ENCODE results near the gene MRPL4.

MRPL4 gene

GRCh38 chr19:10306327-10306726 lies 54.3 kb downstream of the MRPL4 start:
- H3K27me3 ChIP-seq (ENCODE audit: insufficient read depth, low read length) = no peaks in the 10 kb centered on the region

GRCh38 chr19:10309423-10309822 lies 57.4 kb downstream of the MRPL4 start, which contains the start of gene ZGLP1:
ZGLP1 (minus strand) TSS chr19:10309815.
- Histone ChIP-seq H3K9me3 (ENCODE audit: low read length) (no peaks in the 10 kb centered on the region), H4K20me1 (ENCODE audit: insufficient read depth, low read length) (no peaks in the 10 kb centered on the region), H3K27ac (ENCODE audit: low read depth, low read length, poor library complexity, severe bottlenecking) (no peak within 1 kb of the TSS), H3K4me2 (ENCODE audit: low read length) (no peak within 1 kb of the TSS), H2AFZ (ENCODE audit: low read length) (no peak within 1 kb of the TSS), H3K27me3 (ENCODE audit: insufficient read depth, low read length) (no peaks in the 10 kb centered on the region), H3K79me2 (ENCODE audit: insufficient read depth, low read length) (no peaks in the 10 kb centered on the region), H3K4me1 (ENCODE audit: insufficient read depth, low read length, severe bottlenecking) (no peaks in the 10 kb centered on the region), H3K9ac (ENCODE audit: low read length) (no peak within 1 kb of the TSS), H3K9me2 (ENCODE audit: low read depth, low read length) (no peaks in the 10 kb centered on the region), H3F3A (ENCODE audit: insufficient read depth, low read length) (no peaks in the 10 kb centered on the region), H3K4me3 (ENCODE audit: low read depth, low read length, poor library complexity, severe bottlenecking) (no peak within 1 kb of the TSS), H3K36me3 (ENCODE audit: insufficient read depth, low read length) (peaks cover 20% of the 10 kb centered on the region)
- TF ChIP-seq EZH2 (IDR thresholded peaks at IDR 0.05; ENCODE audit: borderline replicate concordance, low read length) (no peak), CTCF (IDR thresholded peaks at IDR 0.05; ENCODE audit: low read length) (no peak)

More at GRCh38 chr19:10306327-10306726, 54.3 kb downstream of the MRPL4 start:
- Histone ChIP-seq H3K36me3 (ENCODE audit: insufficient read depth, low read length) (peaks cover 19% of the 10 kb centered on the region), H3K27ac (ENCODE audit: low read depth, low read length, poor library complexity, severe bottlenecking) (no peak overlapping the region), H2AFZ (ENCODE audit: low read length) (no peak overlapping the region), H3K4me3 (ENCODE audit: low read depth, low read length, poor library complexity, severe bottlenecking) (no peak overlapping the region), H4K20me1 (ENCODE audit: insufficient read depth, low read length) (no peaks in the 10 kb centered on the region), H3K9me3 (ENCODE audit: low read length) (no peaks in the 10 kb centered on the region), H3K4me2 (ENCODE audit: low read length) (no peak overlapping the region), H3K79me2 (ENCODE audit: insufficient read depth, low read length) (no peaks in the 10 kb centered on the region), H3K9ac (ENCODE audit: low read length) (no peak overlapping the region), H3K9me2 (ENCODE audit: low read depth, low read length) (no peaks in the 10 kb centered on the region), H3K4me1 (ENCODE audit: insufficient read depth, low read length, severe bottlenecking) (no peaks in the 10 kb centered on the region), H3F3A (ENCODE audit: insufficient read depth, low read length) (no peaks in the 10 kb centered on the region)
- TF ChIP-seq EZH2 (IDR thresholded peaks at IDR 0.05; ENCODE audit: borderline replicate concordance, low read length) (no peak), CTCF (IDR thresholded peaks at IDR 0.05; ENCODE audit: low read length) (no peak)

All from OCI-LY1 (cell line).